ENCODE data around the gene SLC25A53.
"Not testable (repeated sequence)": the region's sequence is repeated elsewhere in the genome, so short reads cannot be mapped to it uniquely, and the experiment has no call there.

GRCh38 chrX:104110491-104111240 is 46.1 kb downstream of the SLC25A53 start:
- TF ChIP-seq UBTF, SSRP1 (CRISPR knock-in tag; IDR thresholded peaks at IDR 0.05): not testable (repeated sequence)
